ENCODE measurements around the gene KCNIP2.

Gene KCNIP2

DNA sequence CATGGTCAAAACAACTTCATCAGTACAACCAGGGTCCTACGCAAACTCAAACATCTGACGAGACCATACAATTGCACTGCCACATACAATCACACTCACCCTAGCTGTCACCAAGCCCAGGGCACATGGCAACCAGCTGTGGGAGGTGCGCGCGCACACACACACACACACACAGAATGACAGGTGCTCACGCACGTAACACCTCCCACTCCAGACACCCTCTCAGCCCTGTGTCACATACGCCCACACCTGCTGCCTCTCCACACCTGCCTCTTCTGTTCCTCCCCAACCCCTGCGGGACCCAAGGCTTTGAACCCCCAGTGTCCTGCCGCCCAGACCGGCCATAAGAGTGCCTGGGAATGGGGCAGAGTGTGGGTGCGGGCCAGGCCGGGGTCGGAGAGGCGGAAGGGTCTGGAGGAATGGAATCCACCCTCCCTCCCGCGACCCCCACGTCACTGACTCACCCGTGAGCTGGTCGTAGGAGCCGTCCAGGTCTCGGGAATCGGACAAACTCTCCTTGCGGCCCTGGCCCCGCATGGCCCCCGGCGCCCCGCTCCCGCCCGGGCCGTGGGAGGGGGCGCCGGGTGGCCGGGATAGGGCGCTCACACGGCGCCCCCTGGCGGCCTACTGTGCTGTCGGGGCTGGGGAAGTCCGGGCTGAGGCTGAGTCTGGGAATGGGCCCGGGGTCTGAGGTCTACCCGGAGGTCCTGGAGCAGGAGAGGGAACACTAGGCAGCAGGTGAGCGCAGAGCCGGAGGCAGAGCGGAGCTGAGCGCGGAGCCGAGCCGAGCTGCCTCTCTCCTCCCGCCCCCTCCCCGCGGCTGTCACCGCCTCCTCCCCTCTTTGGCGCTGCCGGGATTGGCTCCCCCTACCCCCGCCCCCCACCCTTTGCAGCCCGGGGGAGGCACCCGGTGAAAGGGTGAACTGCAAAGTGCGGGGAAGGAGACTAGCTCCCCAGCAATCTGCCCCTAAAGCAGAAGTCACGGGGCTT, at the start of gene KCNIP2:
KCNIP2 (minus strand) TSS at position 769 of the 990 bp plus-strand sequence; CDS start at position 537, 232 bp downstream.
- DNase-seq (ENCODE audit: low spot score), result peak; percentile 70

DNA sequence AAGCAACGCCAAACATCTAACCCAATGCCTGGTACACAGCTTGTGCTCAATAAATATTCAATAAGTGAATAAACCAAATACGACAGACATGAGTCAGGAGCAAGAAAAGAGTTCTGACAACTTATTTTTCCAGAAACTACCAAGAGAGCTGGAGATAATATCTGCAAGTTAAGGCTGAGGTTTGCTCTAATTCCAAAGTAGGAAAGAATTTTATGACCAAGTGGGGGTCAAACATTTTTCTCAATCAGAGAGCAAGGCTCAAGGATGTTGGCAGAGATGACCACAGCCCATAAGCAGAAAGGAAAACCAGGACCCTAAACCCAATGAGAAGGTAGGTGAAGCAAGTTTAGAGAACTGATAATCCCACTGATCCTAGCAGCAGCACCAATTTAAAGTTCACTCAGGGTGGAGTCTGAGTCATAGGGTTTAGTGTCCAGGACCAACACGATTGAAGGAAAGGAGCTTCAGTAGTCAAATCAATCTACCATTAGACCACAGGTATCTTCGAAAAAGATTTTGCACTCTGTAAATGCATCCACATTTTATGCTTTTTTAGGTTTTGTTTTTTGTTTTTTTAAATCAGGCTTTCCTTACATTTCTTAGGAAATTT, 49.3 kb upstream of the KCNIP2 start:
- no peak for DNase-seq (ENCODE audit: low spot score)

DNA sequence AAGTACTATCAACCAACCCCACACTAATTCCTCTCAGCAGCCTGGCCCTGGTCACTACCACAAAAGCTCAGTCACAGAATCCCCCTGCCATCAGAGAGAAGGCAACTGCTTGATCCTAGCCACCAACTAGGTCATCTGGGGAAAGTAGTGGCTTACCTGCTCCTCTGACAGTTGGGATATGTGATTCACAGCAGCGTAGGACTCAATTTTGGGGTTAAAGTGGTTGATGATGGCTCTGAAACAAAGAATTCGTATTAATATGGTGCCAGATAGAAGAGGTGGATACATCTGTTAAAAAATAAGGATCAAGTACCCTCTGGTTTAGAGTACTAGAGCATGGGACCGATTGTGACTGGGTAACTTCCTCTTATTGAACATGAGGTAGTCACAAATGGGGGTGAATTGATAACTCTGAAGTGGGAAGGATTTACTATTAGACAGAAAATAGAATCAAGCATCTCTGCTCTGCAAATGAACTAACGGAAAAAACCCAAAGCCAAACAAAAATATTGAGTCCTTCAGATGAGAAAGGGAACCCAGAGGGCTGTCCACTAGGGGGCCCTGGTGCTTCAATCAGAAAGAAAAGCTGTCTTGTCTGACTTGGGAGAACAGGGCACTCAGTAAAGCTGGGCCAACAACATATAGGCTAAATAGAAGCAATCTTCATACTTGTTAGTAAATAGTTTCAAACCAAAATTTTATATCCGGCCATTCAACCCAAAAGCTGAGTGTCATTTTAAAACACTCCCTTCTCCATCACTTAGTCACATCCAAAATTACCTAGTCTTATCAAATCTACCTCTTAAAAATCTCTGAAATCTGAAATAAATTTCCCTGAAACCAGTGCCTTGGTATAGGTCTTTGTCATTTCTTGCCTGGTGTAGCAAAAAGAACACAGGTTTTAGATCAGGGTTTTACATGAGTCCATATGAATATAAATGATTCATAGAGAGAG, 45.9 kb upstream of the KCNIP2 start:
- peak; percentile 58 for DNase-seq (ENCODE audit: low spot score)

DNA sequence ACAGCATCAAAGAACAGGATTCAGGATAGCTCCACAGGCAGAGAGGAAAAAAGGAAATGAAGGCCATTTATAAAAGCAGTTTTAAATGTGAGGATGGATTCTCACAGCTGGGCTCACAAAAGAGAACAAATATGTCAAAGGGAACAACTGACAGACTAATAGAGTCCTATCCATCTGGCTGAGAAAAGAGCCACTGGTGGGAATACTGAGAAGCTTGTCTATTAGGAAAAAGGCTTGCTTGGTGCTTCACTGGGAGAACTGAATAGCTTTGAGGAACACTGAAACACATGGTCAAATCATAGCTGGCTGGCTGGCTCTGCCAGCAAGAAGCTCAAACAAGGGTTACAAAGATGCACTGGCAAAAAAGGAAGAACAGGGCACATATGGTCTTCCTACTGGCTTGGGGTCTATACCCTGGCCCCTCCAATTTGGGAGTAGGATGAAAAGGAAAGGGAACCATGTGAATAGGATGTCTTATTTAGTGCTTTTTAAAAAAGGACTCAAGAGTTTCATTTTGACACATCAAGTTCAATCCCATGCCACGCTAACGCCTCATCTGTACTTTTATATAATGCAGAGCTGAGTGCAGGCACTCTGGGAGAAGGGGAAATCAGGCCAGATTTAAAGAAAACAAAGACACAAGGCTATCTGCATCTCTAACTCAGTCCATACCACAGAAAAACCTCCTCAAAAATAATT, 44.8 kb upstream of the KCNIP2 start:
- DNase-seq (ENCODE audit: low spot score), result no peak

DNA sequence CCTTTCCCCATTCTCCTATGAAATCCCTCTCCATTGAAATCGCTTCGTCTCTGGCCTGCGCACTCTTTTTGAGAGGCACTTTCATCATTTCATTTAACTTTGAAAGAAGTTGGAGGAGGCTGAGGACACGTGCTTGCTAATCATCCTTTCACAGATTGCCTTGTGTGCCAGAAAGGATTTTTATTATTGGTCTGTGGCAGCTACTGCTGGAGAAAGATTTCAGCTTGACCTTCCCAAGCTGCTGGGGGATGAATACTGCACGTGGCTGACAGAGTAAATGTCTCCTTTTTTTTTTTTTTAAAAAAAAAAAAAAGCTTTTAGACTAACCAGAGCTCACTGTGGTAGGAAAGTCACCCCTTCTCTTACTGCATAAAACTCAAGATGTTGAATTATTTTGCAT, 44.2 kb upstream of the KCNIP2 start:
- no peak for DNase-seq (ENCODE audit: low spot score)

DNA sequence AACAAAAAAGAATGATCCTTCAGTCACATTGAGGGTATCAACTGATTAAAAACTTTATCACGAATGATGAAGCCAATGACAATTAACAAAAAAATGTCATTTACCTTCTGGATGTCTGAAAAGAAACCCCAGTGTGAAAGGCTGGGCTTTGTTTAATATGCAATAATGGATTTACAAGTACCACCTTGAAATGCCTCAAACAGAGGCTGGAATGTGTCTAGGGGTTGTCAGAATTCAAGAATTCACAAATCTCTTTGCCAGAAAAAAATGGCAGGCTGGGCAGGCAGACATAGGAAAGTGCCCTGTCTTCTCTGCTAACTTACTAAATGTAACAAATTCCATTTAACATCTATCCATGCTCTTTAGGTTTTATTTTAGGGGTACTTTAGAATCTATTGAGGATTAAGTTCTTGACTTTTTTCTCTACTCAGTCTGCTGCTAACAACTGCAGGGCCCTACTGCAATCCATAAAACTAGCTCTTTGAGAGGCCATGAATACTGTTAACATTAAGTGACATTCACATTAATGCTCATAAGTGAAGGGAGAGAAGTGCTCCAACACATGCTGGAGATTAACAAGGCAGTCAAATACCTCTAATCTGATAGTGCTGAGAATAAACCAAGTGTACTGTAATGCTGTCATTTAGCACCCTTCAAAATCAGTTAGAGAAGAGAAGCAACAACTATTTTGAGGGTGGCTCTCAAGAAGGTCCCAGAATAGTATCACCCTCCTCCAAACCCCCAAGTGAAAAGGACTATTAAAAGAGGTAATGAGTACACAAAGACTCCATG, 43.1 kb upstream of the KCNIP2 start:
- DNase-seq (ENCODE audit: low spot score), result no peak

DNA sequence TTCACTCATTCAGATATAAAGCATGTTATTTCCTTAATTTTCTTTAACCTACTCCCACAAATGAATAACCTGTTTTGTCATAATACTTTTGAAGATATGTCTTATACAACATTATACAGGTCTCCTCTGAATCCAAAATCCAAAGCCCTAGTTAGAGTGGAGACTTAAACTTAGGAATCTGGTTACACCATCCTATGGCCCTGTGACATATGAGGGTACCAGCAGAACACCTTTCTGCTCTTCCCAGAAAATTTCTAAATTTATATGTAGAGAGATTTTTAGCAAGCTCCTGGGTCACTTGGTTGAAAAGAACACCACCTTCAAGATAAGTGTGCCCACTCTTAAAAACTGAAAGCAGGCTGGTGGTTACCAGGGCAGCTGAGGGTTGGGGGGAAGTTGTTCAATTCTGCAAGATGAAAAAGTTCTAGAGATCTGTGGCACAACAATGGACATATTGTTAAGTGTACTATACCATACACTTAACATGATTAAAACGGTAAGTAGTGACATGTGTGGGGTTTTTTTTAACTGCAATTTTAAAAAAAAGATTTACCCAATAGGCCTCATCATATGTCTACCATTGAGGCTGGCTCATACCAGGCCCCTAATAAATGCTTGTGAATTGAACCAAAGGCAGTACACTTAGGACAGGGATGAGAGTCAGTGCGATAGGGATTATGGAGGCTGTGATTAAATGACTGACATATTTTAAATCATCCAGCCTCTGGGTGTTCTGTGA, 37.6 kb upstream of the KCNIP2 start:
- DNase-seq (ENCODE audit: low spot score), result no peak

DNA sequence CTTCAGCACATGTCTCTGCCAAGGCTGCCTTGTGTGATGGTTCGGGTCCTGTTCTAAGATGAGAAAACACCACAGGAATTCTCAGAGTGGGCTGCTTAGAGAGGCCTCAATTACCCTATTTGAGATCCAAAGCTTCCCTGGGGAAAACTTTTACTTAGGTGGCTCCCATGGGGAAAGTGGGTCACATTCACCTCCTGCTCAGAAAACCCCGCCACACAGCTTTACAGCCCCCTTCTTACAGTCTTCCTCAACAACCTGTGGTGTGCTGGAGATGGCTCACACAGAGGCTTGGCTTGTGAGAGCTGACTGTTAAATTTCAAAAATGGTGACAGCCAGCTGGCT, 36.6 kb upstream of the KCNIP2 start:
- DNase-seq (ENCODE audit: low spot score), result no peak

DNA sequence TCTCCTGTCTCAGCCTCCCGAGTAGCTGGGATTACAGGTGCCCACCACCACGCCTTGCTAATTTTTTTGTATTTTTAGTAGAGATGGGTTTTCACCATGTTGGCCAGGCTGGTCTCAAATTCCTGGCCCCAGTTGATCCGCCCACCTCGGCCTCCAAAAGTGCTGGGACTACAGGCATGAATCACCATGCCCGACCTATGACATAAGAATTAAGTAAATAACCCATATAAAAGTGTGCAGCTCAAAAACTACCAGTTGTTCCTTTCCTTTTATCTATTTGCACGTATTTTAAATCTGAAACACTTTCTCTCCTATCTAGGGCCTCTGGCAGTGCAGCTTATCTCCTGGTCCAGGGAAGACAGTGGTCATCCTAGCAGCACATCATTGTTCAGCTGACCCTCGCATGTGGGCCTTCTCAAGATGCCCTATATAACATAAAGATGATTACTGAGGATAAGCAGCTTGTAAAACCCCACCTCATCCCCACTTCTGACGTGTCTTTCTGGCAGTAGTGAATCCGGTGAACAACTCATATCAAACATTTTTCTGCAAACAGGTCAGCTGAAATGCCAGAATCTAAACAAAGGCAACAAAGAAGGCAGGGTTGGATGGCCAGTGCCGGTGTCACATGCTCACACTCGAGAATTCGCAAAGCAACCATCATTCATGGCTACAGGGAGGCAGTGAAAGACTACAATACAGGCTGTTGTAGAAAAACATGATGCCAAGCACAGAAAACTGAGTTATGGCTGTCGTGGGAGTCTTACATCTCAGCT, 36.0 kb upstream of the KCNIP2 start:
- no peak for DNase-seq (ENCODE audit: low spot score)

DNA sequence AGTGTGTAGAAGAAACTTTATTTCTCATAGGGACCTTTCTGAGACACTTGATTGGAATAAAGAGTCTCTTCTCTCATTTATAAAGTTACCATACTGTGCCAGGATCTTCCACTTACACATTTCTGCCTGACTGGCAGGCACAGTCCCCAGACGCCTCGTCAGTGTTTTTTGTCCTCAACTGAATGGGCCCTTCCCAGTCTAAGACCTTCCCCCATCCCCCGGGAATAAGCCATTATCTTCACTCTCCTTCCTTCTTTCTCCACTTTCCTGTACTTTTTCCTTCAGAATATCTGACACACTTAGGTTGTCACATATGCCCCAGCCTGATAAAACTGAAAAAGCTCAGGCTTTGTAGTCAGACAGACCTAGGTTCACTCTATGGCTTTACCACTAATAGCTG, 35.3 kb upstream of the KCNIP2 start:
- no peak for DNase-seq (ENCODE audit: low spot score)

DNA sequence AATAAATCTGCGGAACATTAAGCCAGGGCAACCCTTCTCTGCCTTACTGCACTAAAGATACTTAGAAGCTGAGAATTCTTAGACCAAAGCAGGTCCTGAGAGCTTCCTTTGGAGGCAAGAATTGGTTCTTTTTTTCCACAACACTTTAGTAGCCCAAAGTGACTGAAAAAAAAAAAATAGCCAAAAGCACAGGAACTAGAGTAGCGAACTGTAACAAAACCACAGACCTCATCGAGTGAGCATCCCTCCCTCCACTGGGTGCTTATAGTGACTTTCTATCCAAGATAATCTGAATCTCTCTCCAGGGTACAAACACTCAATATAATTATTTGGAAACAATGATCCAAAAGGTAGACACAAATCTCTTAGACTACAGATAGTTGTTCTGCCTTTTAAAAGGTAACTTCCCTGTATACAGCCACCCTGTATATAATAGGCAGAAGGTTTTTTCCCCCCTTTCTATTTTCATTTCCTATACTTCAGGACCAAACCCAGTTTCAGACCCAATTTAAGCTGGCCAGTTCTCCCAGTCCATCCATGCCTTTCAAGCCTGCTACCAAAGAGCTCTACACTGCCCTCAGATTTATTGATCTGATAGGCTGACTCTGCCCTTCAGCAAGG, 31.6 kb upstream of the KCNIP2 start:
- no peak for DNase-seq (ENCODE audit: low spot score)

DNA sequence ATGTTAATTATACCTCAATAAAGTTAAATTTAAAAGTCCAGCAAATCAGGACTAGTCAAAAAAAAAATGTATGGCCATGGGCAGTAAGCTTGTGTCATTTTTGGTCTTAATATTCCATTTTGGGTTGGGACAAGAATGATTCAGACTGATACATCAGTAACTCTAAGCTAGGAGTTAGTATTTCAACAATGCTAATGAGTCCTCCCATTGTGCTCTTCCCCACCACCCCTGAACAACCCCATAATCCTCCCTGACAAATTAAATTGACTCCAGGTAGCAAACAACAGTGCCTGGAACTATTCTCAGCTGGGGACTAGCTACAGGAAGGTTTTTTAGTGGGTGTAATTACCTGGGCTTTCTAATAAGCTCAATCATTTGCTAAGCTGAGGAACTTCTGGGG, 30.7 kb upstream of the KCNIP2 start:
- no peak for DNase-seq (ENCODE audit: low spot score)

DNA sequence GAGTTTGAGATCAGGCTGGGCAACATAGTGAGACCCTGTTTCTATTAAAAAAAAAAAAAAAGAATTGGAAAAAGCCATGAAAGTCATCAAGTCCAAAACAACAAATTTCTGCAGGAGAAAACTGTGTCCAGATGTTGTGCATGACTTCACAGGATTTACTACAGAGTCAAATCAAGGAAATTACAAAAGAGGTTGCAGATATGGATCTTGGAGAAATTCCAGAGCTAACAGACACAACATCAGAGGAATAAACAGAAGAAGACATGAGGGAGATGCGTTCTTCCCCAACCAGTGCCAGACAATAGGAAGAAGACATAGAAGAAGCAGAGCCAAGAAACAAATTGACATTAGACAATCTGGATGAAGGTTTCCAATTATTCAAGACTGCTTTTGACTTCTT, 24.3 kb upstream of the KCNIP2 start:
- DNase-seq (ENCODE audit: low spot score), result no peak

DNA sequence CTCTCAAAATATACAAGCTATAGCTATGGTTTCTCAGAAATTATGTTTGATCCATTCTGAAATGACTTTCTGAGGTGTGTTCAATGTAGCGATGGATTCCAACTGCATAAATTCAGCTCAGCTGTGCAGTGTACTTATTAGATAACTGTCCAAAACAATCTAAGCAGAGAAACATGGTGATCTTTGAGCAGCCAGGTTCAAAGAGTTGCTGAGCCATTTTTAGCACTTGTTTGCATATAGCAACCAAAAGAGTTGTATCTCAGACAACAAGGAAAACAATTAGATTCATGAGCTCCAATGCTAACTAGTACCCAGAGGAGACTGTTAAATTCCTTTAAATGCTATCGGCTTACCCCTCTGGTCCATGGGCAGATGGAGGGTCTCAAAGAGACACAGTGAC, 15.9 kb upstream of the KCNIP2 start:
- no peak for DNase-seq (ENCODE audit: low spot score)

DNA sequence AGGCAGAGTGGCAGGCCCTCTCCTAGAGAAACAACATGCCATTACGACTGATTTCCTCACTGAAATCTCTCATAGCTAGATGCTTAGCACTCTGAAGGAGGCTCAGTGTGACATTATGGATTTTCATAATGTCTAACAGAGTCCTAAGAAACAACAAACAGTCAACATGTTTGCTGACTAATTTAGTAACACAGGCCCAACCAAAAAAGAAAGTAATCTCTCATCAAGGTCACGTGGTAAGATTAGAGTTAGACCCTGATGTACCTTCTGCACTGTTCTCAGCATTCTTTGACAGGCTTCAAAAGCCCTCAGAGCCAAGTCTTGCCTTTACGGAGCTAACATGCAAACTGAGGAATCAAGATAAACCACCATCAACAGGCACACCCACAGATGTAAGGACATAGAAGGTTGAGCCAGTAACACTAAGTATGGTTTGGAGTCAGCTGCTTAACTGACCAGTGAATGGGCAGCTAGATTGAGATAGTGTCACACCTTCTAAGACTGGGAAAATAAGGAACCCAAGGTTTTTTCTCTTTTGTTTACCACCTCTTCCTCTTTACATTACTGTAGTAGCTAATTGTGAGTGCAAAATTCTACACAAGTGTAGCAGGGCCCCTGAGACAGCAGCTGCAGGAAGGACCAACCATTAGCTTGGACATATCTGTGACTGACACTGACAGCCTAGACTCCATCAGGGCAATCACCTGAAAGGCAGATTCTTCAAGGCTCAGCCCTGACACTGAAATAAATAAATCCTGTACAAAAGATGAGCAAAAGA, 15.3 kb upstream of the KCNIP2 start:
- no peak for DNase-seq (ENCODE audit: low spot score)

DNA sequence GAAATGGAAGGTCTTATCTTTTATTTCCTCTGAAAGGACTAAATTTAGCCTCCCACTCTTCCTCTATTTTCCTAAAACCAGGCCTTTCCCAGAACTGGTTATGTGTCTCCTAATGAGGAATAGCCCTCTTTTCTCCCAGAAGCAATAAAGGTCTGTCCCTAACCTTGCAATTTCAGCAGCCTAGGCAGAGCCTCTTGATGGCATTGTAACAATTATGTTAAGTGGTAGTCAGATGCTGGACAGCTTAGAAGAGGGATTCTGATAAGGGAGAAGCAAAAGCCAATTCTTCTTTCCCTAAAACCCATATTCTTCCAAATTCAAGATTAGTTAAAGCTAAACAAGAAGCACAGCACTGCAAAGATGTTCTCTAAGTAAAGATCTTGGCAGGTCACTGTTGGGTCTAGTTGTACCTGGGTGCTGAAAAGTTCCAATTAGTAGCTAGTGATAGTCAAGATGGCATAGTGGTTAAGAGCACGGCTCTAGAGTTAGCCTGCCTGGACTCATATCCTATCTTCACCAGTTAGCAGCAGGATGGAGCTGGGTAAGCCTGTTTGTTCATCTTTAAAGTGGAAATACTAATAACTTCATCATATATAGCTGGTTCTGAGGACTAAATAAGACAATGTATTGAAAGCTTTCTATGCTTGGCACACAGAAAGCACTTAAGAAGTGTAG, 14.3 kb upstream of the KCNIP2 start:
- DNase-seq (ENCODE audit: low spot score), result no peak

DNA sequence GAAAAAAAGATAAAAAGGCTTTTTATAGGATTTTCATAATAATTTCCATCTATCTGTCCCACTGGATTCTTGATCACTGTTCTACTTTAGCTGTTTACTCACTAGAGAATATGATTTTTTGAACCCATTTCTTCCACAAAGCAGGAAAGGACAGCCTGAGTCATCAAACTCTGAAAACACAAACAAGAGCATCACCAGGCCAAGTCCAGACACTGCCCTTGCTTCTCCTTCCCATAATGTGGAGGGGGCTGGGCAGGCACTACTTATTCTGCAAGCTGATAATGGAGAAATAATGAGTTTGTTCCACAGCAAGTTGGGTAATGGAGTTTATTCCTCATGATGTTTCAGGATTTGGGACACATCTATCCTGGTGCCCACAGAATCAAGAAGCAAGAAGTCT, 13.0 kb upstream of the KCNIP2 start:
- no peak for DNase-seq (ENCODE audit: low spot score)
